AML-193 (cell line): ENCODE measurements around the gene MSLN.
"Not testable (repeated sequence)": the region's sequence is repeated elsewhere in the genome, so short reads cannot be mapped to it uniquely, and the experiment has no call there.

ENCODE experiments used
- DNase-seq, 2 experiments: peaks; one replicate each; lab custom pipeline; 2025; lab: John Stamatoyannopoulos, UW

MSLN gene

DNA sequence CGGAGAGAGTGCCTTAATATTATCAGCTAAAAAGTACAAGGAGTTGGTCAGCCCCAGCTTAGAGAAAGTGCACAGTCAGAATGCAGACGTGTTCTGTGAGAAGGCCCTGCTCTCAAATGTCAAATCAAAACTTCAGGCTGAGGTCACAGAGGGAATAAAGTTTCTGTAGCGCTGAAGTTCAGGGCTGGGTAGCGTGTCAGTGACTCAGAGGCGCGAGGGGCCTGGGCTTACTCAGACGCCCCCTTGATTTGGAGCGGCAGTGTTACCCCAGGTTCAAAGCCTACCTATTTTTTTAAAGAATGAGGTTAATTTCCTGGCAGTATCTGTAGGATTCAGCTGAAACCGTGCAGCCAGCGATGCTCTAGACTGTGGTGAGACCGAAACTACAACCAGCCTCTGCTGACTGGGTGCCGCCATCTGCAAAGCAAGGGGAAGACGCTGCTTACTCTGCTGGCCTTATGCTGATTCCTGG is 24.5 kb upstream of the MSLN start:
- DNase-seq = no peak

DNA sequence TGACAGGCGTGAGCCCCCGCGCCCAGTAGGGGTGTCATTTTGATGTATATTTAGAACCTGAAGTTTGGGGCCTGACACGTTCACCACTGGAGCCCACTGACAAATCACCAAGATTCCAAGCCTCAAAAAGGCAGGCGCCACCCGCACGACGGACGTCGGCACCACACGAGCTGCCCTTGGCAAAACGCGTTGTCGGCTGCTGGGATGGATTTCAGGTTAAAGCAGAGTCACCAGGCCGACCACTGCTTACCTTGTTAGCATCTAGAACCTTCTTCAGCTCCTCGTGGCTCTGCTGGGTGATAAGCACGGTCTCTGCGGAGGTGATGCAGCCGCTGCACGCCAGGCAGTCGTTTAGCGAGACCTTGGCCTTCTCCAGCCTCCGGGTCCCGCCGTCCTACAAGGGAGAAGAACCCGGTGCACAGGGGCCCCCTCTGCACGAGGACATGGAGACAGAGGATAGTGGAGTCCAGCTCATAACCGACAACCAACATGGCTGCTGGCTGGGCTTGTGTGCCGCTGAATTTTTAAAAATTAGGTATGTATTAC is 23.5 kb upstream of the MSLN start:
- no peak for DNase-seq

DNA sequence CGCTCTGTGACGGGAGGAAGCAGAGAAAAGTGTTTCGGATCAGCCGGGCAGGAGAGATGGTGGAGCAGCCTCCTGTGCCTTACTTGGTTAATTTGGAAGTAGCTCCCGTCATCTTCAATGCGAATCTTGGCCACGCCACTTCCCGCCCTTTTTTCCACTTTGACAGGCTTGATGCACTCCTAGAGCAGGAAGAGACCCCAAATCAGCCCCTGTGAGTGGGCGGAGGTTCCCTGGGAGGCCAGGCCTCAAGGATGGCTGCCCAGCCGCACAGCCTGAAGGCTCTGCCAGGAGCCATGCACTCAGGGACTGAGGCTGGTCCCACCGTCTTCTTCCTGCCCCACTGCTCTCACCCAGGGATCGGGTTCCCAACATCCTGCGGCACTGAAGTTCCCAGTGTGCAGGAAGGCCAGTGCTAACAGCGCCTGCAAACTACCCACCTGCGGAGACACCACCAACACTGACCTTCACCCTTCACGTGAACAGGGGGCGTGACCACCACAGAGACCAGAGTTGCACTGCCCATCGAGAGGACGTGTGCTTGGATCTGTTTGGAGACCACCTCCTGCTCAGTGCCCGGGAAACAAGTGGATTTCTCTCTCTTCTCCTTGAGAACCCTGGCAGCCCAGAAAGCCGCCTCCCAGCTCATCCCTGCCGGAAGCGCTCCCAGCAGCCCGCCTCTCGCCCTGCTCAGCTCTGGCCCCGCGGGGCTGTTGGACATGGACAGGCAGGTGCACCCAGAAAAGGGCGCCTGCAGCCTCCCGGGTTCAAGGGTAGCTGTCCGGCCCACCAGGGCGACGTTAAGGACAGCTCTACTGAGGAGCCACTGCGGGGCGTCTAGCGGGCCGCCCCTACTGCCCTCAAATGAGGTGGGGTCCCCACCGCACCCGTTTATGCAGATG is 20.7 kb upstream of the MSLN start:
- no peak for DNase-seq

DNA sequence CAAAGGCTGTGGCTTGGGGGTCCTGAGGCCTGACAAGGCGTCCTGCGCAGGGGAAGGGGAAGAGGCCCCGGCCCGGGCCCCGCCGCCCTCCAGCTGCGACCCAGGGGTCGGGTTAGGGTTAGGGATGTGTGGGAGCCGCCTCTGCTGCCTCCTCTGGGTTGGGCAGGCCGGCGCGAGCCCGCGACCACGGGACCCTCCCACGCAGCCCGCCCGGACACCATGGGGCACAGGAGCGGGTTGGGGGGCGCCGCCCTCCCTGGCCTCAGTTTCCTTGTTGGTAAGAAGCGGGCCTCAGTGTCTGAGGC is 20.1 kb upstream of the MSLN start:
- DNase-seq = no peak

DNA sequence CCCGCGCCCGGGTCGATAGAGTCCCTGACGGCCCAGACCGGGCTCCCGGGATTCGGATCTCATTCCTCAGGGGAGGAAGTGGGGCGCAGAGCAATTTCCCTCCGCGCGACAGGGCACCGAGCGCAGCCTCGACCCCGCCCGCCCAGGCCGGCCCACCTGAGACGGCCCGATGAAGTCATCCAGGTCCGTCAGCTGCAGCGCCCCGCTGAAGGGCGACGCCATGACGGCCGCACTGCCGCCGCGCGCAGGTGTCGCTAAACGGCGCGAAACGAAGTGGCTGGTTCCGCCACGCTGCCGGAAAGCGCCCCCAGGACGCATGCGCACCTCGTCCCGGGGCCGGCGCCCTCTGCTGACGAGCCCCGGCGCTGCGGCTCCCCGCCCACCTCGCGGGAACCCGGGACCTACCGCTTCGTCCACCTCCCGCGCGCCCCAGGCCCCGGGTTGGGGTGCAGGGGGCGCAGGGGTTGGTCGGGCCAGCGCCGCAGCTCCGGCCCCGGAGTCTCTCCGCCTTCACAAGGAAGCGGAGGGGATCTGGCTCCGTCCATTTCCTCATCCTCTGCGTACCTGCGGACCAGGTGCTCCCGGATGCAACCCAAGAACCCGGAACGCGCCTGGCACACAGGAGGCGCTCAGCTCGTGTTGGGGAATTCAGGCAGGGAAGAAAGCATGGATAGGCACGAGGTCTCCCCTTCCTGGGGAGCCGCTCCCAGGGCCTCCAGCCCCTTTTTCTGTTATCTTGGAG is 19.6 kb upstream of the MSLN start, which contains the start of gene CIAO3:
Gene CIAO3 (minus strand): TSS at position 234 of the 742 bp plus-strand sequence. CDS start 12 bp downstream, at position 222.
- peak; percentile 60 to 70 for DNase-seq

DNA sequence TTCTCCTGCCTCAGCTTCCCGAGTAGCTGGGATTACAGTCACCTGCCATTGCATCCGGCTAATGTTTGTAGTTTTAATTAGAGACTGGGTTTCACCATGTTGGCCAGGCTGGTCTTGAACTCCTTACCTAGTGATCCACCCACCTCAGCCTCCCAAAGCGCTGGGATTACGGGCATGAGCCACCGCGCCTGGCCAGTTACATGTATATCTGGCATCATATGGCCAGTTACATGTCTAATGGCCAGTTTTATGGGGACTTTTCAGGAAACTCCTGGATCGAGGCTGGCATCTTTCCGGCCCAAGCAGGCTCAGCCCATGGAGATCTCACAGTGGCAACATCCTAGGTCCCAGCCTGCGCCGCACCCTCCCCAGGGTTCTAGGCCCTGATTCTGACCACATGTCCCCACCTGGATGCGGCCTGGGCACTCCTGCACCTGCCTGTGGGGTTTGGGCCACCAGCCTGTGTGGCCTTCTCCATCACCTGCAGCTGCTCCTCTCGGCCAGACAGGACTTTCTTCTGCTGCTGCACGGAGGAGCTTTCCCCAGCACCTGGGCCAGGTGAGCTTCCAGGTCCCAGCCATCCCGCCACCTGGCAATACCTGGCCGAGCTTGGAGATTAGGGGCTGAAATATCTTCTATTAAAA is 18.4 kb upstream of the MSLN start:
- no peak for DNase-seq

DNA sequence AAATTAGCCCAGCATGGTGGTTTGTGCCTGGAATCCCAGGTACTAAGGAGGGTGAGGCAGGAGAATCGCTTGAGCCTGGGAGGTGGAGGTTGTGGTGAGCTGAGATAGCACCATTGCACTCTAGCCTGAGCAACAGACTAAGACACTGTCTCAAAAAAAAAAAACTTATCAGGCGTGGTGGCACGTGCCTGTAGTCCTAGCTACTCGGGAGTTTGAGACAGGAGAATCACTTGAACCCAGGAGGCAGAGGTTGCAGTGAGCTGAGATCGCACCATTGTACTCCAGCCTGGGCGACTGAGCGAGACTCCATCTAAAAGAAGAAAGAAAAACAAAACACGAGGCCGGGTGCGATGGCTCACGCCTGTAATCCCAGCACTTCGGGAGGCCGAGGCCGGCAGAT is 17.6 kb upstream of the MSLN start:
- DNase-seq = not testable (repeated sequence)

DNA sequence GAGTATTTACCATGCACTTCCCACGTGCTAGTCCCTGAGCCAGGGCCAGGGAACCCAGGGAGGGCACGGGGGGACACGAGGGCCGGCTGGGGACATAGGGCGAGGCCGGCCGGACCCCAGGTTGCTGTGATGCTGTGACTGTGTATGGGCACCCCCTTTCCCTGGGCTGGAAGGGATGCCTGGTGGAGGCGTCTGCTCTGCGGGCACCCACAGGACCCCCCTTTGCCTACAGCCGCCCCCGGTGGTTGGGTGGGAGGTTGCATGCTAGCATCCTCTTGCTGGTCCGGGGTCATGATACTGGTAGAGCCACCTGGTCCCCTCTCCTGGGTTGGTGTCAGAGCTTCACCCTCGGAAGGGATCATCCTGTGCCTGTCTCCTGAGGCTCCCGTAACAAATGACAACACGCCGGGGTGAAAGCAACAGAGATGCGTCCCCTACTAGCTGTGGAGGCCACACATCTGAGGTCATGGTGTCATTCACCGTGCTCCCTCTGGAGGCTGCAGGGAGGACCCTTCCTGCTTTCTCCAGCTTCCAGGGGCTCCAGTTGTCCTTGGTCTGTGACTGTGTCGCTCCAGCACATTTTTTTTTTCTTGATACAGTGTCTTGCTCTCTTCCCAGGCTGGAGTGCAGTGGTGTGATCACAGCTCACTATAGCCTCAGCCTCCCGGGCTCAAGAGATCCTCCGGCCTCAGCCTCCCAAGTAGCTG is 16.6 kb upstream of the MSLN start:
- no peak for DNase-seq

DNA sequence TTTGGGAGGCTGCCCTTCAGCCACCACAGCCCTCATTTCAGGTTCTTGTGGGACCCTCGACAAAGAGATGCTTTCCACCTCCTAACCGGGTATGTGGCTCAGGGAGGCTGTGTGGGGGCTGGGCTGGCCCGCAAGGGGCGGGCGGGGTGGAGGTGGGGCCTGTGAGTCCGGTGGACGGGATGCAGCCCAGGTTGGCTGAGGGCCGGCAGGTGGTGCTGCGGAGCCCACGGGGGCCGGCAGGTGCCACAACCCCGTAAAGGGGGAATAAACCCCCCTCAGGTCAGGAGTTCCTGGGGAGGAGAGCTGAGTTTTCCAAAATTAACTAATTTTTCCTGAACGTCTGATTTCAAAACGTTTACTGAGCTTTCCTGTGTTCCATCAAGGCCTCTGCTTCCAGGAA is 14.8 kb upstream of the MSLN start:
- no peak for DNase-seq

DNA sequence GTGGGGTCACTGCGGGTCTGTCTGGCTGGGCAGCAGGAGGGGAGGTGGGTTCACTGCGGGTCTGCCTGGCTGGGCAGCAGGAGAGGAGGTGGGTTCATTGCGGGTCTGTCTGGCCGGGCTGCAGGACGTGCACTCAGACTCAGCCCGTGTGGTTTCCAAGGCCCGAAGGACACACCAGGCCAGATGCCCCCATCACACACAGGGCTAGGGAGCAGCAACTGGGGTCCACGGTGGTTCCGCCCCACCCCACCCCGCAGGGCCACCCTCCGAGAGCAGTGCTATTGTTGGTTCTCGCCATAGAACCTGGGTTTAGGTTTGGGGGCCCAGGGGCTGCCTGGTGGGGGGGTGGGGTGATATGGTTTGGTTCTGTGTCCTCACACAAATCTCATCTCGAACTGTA is 13.9 kb upstream of the MSLN start:
- no peak for DNase-seq

DNA sequence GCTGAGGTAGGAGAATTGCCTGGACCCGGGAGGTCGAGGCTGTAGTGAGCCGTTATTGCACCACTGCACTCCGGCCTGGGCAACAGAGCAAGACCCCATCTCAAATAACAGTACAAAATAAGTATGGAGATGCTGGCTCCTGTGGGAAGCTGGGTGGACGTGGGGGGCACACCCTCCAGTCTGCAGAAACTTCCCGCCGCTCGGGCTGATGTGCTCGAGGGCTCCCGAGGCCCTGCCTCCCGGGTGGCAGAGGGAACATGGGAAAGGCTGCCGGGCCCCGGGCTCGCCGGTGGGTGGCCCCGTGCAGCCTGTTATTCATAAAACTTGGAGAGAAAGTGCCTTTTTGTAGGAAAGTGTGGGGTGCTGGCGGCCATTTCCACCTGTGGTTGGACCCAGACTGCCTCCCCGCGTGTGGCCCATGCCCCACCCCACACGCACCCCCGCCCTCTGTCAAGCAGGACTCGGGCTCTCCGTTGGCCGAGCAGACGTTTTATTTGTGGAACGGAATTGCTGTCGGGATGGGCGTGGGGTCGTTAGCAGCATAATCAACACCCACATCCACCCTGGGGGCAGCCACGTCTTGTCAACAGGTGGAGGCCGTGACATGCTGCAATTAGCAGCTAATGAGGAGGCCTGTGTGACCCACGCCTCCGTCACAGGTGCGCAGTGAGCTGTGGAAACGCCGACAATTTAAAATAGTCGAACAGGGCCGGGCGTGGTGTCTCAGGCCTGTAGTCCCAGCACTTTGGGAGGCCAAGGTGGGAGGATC is 12.4 kb upstream of the MSLN start:
- no peak for DNase-seq

DNA sequence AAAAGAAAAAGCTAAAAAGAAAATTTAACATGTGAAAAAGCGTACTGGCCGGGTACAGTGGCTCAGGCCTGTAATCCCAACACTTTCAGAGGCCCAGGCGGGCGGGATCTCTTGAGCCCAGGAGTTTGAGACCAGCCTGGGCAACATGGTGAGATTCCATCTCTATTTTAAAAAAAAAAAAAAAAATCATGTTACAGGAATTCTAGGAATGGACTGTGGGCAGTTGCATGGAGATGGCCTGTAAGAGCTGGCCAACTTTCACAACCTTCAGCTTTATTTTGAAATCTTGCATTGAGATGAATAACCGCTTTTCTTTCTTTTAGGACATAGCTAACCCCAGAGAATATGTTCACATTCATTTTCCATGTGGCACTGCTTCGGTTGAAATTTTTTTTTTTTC is 11.5 kb upstream of the MSLN start:
- DNase-seq = no peak

DNA sequence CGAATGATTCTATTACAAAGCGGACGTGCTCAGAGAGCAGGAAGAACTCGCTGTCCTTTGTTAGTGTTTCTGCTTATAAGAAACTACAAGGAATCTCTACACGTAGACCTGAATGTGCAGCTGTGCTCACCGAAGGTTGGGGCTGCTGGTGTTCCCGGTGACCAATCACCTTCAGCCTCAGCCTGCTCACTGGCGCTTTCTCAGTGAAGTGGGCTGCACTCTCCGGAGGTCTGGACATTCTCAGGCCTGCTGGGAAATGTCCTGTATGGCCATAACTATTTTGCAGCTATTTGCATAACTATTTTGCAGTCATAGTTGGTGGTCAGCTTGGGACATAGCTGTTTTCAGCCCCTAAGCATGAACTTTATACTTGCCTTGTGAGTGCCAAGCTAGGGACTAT is 10.0 kb upstream of the MSLN start:
- DNase-seq = no peak

DNA sequence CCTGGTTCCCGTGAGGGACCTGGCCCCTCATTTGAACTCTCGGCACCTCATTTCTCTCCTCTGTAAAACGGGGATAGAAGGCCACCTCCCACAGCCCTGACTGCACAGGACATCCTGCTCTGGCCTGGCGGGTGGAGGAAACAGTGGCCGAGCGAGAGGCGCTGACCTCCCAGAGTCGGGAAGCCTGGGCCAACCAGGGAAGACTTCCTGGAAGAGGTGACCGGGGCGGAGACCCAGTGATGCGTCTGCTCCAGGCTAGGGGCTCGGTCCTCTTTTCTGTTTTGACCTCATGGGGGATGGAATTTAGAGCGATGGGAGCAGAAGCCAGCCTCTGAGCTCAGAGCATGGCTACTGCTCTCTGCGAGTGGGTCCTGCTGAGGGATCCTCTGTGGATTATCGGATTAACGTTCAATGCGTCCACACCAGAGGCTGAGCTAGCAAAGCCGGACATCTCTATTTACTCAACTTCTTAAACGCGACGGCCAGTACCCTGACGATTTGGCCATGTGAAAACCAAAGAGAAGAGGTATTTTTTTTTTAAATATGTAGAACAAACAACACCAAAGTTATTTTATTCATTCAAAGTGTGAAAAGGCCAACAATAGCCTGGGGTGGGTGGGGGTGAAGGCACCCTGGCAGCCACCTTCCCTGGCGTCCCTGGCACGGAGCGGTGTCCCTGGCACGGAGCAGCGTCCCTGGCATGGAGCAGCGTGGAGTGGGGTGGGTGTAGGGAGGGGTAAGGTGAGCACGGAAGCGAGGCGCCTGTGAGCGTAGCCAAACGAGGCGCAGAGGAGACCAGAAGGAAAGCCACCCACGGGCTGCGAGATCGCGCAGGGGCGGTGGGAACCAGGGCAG is 9.2 kb upstream of the MSLN start:
- DNase-seq = no peak

DNA sequence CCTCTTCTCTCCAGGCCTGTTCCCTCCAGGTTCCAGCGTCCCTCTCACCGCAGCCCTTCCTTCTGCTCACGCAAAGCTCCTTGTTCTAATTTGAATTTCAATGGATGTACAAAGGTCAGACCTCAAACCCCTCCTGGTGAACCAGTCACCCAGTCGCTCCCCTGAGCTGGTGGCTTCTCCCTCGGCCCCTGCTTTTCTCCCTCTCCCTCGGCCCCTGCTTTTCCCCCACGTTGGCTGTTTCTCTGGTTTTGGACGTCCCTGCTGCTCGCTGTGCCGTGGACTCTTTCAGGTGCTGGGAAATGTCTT is 8.6 kb upstream of the MSLN start:
- no peak for DNase-seq

DNA sequence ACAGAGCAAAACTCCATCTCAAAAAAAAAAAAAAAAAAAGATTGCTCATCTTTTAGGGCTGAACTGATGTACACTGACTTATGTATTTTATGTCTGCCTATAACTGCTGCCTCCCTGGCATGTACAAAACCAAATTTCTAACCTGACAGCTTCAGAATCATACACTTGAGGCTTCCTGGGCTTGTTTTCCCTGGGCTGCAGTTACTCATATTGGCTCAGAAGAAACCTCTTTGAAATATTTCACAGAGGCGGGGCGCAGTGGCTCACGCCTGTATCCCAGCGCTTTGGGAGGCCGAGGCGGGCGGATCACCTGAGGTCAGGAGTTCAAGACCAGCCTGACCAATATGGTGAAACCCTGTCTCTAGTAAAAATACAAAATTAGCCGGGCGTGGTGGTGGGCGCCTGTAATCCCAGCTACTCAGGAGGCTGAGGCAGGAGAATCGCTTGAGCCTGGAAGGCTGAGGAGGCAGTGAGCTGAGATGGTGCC is 6.4 kb upstream of the MSLN start:
- DNase-seq = not testable (repeated sequence)

DNA sequence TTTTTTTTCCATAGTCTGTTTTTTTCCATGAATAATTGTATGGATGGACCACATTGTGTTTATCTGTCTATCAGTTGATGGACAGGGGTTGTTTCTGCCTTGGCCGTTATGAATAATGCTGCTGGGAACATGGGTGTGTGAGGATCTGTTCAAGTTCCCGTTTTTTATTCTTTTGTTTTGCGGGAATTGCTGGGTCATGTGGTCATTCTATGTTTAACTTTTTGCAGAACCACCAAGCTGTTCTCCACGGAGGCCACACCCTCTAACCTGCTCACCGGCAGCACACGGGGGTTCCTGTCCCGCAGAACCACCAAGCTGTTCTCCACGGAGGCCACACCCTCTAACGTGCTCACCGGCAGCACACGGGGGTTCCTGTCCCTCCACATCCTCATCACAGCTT is 5.9 kb upstream of the MSLN start:
- DNase-seq = peak; percentile 38 to 45

DNA sequence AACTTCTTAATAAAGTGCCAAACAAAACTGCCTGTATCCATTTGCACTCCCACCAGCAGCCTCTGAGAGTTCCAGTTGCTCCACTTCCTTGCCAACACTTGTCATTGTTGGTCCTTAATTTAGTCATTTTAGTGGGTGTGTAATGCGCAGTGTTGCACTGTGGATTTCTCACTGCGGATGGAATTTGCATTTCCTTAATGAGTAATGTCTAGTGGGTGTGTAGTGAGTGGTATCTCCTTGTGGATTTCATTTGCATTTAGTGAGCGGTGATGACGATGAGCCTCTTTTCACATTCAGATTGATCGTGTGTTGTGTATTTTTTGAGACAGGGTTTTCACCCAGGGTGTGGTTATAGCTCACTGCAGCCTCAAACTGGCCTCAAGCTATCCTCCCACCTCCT is 4.1 kb upstream of the MSLN start:
- no peak for DNase-seq

DNA sequence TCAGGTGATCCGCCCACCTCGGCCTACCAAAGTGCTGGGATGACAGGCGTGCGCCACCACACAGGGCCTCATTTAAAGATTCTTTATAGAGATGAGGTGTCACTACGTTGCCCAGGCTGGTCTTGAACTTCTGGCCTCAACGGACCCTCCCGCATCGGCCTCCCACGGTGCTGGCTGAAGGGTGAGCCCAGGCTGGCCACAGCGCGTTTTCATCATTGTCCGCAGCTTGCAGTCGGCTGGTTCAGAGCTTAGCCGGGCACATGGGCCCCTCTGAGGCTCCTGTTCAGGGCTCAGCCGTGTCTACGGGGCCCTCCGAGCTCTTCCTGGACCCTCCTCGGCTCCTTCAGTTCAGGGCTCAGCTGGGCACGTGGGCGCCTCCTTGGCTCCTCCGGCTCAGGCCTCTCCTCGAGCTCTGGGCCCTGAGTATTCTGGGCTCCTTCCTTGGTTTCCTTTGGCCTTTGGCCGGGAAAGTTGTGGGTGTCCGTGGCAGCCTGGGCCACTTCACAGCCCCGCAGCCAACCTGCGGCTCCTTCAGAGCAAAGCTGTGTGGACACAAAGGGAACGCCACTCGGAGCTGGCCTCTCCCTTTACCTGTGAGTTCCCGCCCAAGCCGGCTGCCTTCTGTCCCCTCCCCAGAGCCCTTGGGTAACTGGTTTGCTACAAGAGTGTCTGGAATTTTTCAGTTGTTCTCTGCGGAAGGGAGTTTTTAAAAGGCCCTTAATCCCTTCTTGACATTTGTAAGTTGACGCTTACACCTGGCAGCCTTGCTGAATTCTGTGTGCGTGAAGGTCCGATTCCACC is 1.2 kb upstream of the MSLN start:
- no peak for DNase-seq
